Iris pigment epithelial cell (primary cell): ENCODE data around the gene ZNF283.
"Not testable (repeated sequence)": the region's sequence is repeated elsewhere in the genome, so short reads cannot be mapped to it uniquely, and the experiment has no call there.

Experiments
- DNase-seq: peaks from one replicate; pipeline ENCODE4 v3.0.0-alpha.2; 2011; ENCODE audit warnings: low read depth

Gene ZNF283

DNA sequence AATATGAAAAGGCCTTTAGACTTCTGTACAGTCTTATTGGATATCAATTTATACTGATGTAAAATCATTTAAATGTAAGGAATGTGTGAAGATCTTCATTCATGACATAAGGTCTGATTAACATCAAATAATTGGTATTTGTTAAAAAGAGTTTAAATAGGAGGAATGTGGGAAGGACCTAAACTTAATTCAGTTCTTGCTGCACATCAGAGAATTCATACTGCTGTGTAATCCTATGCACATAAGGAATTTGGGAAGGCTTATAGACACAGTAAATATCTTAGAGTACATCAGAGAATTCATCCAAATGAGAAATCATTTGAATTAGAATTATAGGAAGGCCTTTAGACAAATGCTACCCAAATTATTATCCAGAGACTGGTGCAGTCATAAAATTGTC is 21.7 kb downstream of the ZNF283 start:
- DNase-seq = no peak

DNA sequence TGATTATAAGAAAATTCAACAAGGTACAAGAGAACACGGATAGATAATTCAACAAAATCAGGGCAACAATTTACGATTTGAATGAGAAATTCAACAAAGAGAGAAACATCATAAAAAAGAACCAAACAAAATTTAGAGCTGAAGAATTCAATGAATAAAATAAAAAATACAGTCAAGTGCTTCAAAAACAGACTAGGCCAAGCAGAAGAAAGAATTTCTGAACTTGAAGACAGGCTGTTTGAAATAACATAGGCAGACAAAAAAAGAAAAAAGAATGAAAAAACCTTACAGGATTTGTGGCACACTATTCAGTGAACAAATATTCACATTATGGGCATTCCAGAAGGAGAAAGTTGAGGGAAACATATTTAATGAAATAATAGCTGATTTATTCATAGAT is 31.1 kb downstream of the ZNF283 start:
- DNase-seq = no peak

DNA sequence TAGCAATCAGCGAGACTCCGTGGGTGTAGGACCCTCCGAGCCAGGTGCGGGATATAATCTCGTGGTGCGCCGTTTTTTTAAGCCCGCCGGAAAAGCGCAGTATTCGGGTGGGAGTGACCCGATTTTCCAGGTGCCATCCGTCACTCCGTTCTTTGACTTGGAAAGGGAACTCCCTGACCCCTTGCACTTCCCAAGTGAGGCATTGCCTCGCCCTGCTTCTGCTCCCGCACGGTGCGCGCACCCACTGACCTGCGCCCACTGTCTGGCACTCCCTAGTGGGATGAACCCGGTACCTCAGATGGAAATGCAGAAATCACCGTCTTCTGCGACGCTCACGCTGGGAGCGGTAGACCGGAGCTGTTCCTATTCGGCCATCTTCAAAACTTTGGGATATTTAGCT is 39.8 kb downstream of the ZNF283 start:
- DNase-seq = not testable (repeated sequence)

DNA sequence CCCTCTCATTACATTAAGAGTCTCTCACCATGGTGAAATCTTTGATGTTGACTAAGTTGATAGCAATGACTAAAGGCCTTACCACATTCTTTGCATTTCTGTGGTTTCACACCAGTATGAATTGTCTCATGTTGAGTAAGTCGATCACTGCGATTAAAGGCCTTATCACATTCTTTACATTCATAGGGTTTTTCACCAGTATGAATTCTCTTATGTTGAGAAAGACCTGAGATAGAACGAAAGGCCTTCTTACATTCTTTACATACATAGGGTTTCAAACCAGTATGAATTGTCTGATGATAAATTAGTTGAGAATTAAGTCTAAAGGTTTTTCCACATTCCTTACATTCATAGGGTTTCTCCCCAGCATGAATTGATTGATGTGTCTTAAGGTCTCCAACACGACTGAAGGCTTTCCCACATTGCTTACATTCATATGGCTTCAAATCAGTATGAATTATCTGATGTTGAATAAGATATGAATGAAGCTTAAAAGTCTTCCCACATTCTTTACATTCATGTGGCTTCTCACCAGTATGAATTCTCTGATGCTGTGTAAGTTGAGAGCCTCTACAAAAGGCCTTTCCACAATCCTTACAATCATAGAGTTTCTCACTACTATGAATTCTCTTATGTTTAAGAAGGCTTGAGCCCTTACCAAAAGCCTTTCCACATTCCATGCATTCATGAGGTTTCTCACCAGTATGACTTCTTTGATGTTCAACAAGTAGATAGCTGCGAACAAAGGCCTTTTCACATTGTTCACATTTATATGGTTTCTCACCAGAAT is 45.6 kb downstream of the ZNF283 start:
- DNase-seq = no peak

DNA sequence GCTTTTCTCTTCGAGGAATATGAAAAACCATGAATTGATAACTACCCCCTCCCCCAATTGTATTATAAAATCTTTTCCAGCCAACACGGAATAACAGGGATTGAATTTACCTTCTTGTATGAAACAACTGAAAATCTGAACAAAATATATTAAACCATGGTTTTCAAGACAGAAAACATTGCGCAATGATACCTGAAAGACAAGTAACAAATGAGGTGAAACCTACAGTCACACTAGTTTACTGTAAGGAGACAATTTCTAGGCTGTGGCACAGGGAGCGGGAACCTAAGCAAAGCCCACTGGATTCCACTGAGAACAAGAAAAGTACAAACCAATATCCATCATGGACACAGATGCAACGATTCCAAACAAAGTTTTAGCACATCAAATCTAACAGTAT is 53.4 kb downstream of the ZNF283 start:
- DNase-seq = no peak

DNA sequence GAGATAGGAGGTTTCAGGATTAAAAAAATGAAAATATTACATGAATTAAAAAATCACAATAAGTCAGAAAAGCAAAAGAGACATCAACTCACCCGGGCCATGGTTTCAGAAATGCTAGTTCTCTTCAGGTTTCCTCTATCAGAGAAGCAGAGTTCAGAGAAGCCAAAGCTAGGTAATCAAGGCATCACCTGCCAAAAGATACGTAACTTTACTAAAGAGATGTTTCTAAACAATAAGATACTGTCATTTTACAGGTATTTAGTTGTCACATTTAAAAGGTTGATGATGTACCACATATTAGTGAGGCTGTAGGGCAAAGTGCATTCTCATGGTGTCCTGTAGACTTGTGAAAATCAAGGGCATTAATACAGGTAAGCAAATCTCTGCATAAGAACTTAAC is 56.7 kb downstream of the ZNF283 start, which contains the start of gene ZNF404:
ZNF404 (minus strand) TSS at position 101 of the 400 bp plus-strand sequence.
- DNase-seq = no peak

DNA sequence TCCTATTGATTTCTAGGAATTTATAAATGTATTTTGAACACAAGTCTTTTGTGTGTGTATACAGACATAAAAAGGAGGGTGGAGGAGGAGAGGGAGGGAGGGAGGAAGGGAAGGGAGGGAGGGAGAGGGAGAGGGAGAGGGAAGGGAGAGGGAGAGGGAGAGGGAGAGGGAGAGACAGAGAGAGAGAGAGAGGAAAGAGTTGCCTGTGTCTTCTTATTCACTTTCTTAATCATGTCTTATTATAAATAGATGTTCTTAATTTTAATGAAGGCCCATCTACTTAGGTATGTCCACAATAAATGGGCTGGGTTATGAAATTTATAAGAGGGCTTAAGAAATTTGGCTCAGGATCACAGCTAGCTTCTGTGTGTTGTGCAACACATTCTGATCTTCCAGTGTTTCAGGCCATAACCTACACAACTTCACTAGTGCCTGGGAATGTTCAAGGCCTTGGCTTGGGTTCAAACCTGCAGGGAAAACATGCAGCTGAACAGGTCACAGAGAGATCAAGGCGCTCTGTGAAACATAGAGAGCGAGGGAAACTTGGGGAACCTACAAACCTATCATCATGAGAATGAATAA is 68.7 kb downstream of the ZNF283 start:
- peak; percentile 57 for DNase-seq
